A673 (cell line): ENCODE measurements around the gene PRM3. TPM values are rescaled to one million over a fixed set of nuclear protein-coding genes. Genes with fewer than 3 reads are reported as not detected.

Source experiments
- BruUV-seq: library from RNA; stranded (reverse); fragments of 400-500 nt; replicated peaks from 2 replicates; lab custom pipeline; 2021; lab: Mats Ljungman, UMichigan
- CTCF ChIA-PET: fragments of 300-600 bp; sonication (Branson Sonifier 250); formaldehyde crosslinking; loops from one replicate; lab custom pipeline; 2022; ENCODE audit warnings: antibody characterized with exemption; lab: Charles Lee
- POLR2A ChIA-PET: fragments of 300-600 bp; sonication (Branson Sonifier 250); formaldehyde crosslinking; loops from one replicate; lab custom pipeline; 2022; ENCODE audit warnings: antibody characterized with exemption; ENCODE audit not compliant: low non-redundant PET; lab: Charles Lee
- DNase-seq: peaks from one replicate; pipeline ENCODE4 v3.0.0-alpha.2; 2015; ENCODE audit warnings: low spot score
- H3K27ac ChIP-seq: fragments of 200-600 bp; sonication (generic); 2 replicates; pipeline ENCODE4 v1.5.1; 2016; ENCODE audit warnings: mixed run types, low read depth, mild to moderate bottlenecking, mixed read lengths, antibody characterized with exemption, low read length; ENCODE audit not compliant: poor library complexity, severe bottlenecking
- H3K27me3 ChIP-seq: fragments of 200-600 bp; sonication (generic); replicated peaks from 2 replicates; pipeline ENCODE4 v1.6.1; 2017; ENCODE audit warnings: mixed run types, low read depth, mild to moderate bottlenecking, mixed read lengths, antibody characterized with exemption, low read length; ENCODE audit not compliant: insufficient read depth, poor library complexity
- H3K36me3 ChIP-seq: fragments of 200-600 bp; sonication (generic); 2 replicates; pipeline ENCODE4 v1.6.1; 2016; ENCODE audit warnings: mixed run types, mild to moderate bottlenecking, mixed read lengths, antibody characterized with exemption, low read length; ENCODE audit not compliant: insufficient read depth, poor library complexity, severe bottlenecking
- H3K4me1 ChIP-seq: fragments of 200-600 bp; sonication (generic); 2 replicates; pipeline ENCODE4 v1.6.1; 2017; ENCODE audit warnings: mixed run types, mild to moderate bottlenecking, mixed read lengths, antibody characterized with exemption, low read length; ENCODE audit not compliant: insufficient read depth, poor library complexity, severe bottlenecking
- H3K4me3 ChIP-seq: fragments of 200-600 bp; sonication (generic); 2 replicates; pipeline ENCODE4 v1.5.1; 2016; ENCODE audit warnings: low read depth, mixed run types, mild to moderate bottlenecking, mixed read lengths, low read length; ENCODE audit not compliant: poor library complexity, severe bottlenecking
- H3K9me3 ChIP-seq: fragments of 200-600 bp; sonication (generic); 2 replicates; pipeline ENCODE4 v1.6.1; 2016; ENCODE audit warnings: mixed run types, low read depth, mild to moderate bottlenecking, mixed read lengths, antibody characterized with exemption, low read length; ENCODE audit not compliant: poor library complexity, severe bottlenecking
- EZH2 ChIP-seq: fragments of 200-600 bp; sonication (generic); IDR thresholded peaks from 2 replicates; pipeline ENCODE4 v1.6.1; 2017; ENCODE audit warnings: borderline replicate concordance, low read depth, mild to moderate bottlenecking, mixed read lengths, antibody characterized with exemption, low read length; ENCODE audit not compliant: poor library complexity, severe bottlenecking
- intact Hi-C: fragments of 100-400 bp; cut with micrococcal nuclease; formaldehyde crosslinking; loops from one replicate; pipeline ENCODE4 v1.10.0; 2022; ENCODE audit not compliant: unreplicated experiment
- total RNA-seq: library from RNA; stranded (reverse); gene quantifications from 2 replicates; pipeline ENCODE4 v1.2.3, GENCODE V29; 2021
- TF ChIP-seq, protein P1 (sequence below): fragments of 300-800, 200-600 bp; sonication (generic); conservative IDR thresholded peaks from 2 replicates; pipeline ENCODE4 v1.5.1; 2017; ENCODE audit warnings: low read depth, mild to moderate bottlenecking, antibody characterized with exemption, low read length, moderate library complexity, mixed read lengths

Gene PRM3
- total RNA-seq, 1 experiment from 2014 or later: not detected

DNA sequence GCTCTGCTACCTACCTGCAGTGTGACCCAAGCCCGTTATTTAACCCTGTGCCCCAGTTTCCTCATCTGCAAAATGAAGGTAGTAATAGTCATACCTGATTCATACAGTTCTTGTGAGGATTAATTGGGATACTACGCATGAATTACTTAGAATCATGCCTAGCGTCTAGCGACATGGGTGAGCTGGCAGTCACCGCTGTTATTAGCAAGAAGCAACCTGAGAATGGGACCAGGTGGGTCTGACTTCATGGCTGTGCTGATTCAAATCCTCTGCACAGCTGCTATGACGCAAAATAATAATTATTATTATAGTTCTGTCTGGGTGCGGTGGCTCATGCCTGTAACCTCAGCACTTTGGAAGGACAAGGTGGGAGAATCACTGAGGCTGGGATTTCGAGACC is 25.3 kb downstream of the PRM3 start:
- H3K36me3 ChIP-seq: no peaks in the 10 kb centered on the region
- no peak for DNase-seq
- H3K4me1 ChIP-seq: no peaks in the 10 kb centered on the region
- H3K4me3 ChIP-seq: no peak overlapping the region
- BruUV-seq: no TSS peak
- intact Hi-C loops: no loop called here
- no peaks in the 10 kb centered on the region for H3K9me3 ChIP-seq
- CTCF ChIA-PET: interaction anchor here (0.6 kb wide), 1 partner anchor 408 kb away, joined by 5 read pairs; no protein-coding TSS in a partner anchor
- no peaks in the 10 kb centered on the region for H3K27me3 ChIP-seq
- no peak overlapping the region for H3K27ac ChIP-seq
- POLR2A ChIA-PET: no interaction called here
- TF ChIP-seq, protein P1, sequence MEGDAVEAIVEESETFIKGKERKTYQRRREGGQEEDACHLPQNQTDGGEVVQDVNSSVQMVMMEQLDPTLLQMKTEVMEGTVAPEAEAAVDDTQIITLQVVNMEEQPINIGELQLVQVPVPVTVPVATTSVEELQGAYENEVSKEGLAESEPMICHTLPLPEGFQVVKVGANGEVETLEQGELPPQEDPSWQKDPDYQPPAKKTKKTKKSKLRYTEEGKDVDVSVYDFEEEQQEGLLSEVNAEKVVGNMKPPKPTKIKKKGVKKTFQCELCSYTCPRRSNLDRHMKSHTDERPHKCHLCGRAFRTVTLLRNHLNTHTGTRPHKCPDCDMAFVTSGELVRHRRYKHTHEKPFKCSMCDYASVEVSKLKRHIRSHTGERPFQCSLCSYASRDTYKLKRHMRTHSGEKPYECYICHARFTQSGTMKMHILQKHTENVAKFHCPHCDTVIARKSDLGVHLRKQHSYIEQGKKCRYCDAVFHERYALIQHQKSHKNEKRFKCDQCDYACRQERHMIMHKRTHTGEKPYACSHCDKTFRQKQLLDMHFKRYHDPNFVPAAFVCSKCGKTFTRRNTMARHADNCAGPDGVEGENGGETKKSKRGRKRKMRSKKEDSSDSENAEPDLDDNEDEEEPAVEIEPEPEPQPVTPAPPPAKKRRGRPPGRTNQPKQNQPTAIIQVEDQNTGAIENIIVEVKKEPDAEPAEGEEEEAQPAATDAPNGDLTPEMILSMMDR: no peak
- TF ChIP-seq EZH2: no peak

DNA sequence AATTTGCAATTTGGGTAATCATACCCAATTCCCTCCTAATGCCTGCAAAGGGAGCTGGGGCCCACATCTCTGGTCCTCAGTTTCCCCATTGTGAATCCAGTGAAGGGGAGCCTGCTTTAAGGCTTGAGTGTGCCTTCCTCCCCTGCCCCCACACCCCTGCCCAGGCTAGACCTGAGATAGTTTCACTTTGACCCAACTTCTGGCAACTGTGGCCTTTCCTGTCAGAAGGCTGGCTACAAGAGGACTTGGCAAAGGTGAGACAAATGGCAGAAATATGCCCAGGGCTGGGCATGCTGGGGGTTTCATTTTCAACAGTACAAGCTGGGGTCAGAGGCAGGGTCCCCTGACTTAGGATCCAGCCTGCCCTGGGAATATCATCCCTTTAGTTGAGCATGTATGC is 27.4 kb downstream of the PRM3 start:
- intact Hi-C loops: no loop called here
- Histone ChIP-seq H3K27me3 (no peaks in the 10 kb centered on the region), H3K9me3 (no peaks in the 10 kb centered on the region), H3K4me1 (no peaks in the 10 kb centered on the region), H3K36me3 (no peaks in the 10 kb centered on the region), H3K4me3 (no peak overlapping the region), H3K27ac (no peak overlapping the region)
- no TSS peak for BruUV-seq
- DNase-seq: no peak
- POLR2A ChIA-PET: interaction anchor here (0.6 kb wide), 1 partner anchor 67 kb away, joined by 6 read pairs; no protein-coding TSS in a partner anchor
- TF ChIP-seq, protein P1: no peak
- no peak for TF ChIP-seq EZH2
- CTCF ChIA-PET: no interaction called here

DNA sequence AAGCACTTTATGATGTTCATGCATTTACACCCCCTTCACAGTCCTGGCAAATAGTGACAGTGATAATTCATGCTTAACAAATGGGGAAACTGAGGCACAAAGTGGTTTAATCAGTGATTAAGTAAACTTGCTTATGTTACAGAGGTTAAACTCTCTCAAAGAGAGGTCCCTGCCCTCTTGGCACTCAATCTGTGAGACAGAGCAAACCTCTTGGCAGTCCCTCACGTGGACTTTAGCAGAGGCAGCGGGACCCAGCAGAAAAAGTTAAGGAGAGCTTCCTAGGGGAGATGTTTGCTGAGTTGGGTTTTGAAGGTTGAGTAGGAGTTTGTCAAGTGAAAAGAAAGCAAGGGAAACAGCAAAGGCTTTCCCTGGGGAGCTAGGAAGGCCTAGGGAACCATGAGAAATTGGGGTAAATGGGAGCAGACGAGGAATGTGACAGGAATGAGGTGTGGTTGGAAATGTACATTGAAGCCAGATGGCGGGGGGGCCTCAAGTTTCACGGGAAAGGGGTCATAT is 28.1 kb downstream of the PRM3 start:
- Histone ChIP-seq H3K9me3 (no peaks in the 10 kb centered on the region), H3K27ac (no peak overlapping the region), H3K36me3 (no peaks in the 10 kb centered on the region), H3K4me1 (no peaks in the 10 kb centered on the region), H3K27me3 (no peaks in the 10 kb centered on the region), H3K4me3 (no peak overlapping the region)
- BruUV-seq: no TSS peak
- POLR2A ChIA-PET: no interaction called here
- intact Hi-C loops: no loop called here
- no peak for DNase-seq
- no peak for TF ChIP-seq EZH2
- TF ChIP-seq, protein P1: no peak
- CTCF ChIA-PET: no interaction called here
